Jurkat, Clone E6-1 (cell line): ENCODE data around the gene SLC16A5.

Experiments used
- DNase-seq: peaks from one replicate; pipeline ENCODE4 v3.0.0-alpha.2; 2011; ENCODE audit warnings: low read depth, low spot score
- H3K4me3 ChIP-seq: 2 replicates; pipeline ENCODE4 v1.5.1; 2011; ENCODE audit warnings: mild to moderate bottlenecking, low read length, control low read depth, moderate library complexity

SLC16A5 gene

DNA sequence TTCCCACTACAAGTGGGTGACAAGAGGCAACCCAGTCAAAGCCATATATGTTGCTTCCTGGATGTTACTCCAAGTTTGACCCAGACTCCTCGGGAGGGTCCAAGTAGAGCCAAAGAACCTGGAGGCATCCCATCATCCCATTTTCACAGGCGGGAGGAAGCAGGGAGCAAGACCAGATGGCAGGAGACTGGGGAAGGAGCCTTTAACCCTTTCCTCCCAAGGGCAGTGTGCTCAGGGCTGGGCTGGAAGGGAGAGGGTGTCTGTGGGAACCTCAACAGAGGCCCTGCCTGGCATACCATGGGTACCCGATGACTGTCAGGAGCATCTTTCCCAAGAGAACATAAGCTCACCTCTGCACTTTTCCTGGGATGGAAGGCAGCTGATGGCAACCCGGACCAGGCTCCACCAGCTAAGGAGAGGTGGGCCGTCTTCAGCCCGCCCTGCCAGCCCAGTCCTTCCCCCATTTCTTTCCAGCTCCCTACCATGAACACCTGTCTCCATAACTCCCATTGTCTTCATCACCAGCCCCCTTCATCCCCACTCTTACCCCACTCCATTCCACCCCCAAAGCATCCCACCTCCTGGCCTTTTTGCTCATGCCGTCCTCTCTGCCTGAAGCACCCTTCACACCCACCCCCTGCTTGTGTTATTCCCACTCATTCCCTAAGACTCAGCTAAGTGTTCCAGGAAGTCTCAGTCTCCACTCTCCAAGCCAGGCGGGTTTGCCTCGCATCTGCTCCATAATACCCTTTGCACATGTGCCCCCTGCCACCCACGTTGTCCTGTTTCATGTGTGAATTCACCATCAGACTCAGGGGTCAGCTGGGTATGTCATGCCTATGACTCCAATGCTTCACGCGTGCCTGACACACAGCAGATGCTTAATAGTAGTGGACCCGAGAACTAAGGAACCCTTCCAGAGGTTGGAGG, 5.9 kb upstream of the SLC16A5 start:
- H3K4me3 ChIP-seq, result no peak overlapping the region
- no peak for DNase-seq

DNA sequence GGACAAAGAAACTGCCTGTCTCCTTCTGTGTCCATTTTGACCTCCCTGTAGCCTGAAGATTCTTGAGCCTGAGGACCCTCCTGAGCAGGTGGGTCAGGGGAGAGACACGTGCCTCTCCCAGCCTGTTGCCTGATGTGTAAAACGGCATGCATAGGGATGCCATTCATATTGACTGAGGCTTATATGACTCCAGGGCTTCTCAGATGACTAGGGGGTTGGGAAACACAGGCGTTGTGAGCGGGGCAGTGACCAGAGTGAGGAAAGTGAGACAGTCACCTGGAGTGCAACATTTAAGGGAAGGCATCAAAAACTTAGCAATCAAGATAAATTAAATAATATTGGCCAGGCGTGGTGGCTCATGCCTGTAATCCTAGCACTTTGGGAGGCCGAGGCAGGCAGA, 5.1 kb upstream of the SLC16A5 start:
- no peak for DNase-seq

DNA sequence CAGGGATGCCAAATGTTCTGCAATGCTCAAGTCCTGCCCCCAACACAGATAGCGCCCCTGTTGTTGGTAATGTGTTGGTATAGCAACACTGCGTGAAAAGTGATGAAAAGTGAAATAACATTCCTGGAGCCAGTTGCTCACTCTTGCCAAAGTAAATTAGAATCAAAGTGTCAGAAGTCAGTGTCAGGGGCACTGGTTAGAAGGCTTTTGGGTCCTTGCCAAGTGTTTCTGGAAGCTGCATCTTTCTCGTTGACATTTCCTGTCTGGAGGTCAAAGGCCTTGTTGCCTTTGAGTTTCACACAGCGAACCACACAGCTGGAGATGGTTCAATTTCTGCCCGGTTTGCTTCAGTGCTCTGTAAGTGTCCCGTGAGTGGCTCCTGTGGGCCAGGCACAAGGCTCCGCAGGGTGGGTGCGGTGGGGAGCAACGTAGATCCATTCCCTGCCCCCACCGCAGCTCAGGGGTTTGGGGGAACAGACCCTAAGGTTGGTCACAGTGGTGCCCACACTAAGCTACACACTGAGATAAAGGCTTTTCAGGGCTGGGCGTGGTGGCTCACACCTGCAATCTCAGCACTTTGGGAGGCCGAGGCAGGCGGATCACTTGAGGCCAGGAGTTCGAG, 3.6 kb upstream of the SLC16A5 start:
- peak; percentile 80 for DNase-seq
- H3K4me3 ChIP-seq, result no peak overlapping the region

More for the DNA sequence above, 5.1 kb upstream of the SLC16A5 start:
- H3K4me3 ChIP-seq, result no peak overlapping the region

DNA sequence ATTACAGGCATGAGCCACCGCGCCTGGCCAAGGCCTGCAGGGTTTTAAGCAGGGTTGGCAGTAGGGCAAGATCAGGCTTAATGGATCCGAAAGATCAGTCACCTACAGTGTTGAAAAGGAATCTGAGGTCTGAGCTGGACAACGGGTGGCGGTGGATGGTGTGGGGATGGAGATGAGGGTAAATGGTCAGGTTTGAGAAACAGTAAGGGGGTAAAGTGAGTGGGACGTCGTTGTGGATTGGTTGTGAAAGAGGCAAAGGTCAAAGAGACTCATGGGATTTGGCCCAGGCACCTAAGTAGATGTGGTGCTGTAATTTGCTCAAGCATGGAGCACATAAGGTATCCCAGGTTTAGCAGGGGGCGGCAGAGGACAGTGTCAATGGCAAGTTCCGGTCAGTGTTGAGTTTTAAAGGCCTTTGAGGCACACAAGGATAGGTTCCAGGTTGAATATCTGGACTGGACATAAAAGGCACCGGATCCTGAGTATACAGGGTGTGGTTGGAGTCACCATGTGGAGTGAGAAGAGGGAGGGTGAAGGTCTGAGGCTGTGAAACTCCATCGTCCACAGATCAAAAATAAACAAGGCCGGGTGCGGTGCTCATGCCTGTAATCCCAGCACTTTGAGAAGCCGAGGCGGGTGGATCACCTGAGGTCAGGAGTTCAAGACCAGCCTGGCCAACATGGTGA, 1.1 kb upstream of the SLC16A5 start:
- no peak for DNase-seq
- no peak overlapping the region for H3K4me3 ChIP-seq

DNA sequence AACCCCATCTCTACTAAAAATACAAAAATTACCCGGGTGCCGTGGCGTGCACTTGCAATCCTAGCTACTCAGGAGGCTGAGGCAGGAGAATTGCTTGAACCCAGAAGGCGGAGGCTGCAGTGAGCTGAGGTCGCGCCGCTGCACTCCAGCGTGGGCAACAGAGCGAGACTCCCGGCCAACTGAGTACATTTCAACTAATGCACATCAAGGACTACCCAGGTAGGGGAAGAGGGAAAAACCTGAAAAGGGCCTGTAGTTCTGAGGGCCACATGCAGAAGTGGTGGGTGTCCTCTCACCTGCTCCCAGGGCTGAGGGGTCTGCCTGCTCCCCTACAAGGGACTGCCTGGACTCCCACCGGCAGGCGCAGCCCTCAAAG, 584 bp upstream of the SLC16A5 start:
- no peak overlapping the region; the same call in 1 of the 2 replicates for H3K4me3 ChIP-seq
- DNase-seq, result no peak

DNA sequence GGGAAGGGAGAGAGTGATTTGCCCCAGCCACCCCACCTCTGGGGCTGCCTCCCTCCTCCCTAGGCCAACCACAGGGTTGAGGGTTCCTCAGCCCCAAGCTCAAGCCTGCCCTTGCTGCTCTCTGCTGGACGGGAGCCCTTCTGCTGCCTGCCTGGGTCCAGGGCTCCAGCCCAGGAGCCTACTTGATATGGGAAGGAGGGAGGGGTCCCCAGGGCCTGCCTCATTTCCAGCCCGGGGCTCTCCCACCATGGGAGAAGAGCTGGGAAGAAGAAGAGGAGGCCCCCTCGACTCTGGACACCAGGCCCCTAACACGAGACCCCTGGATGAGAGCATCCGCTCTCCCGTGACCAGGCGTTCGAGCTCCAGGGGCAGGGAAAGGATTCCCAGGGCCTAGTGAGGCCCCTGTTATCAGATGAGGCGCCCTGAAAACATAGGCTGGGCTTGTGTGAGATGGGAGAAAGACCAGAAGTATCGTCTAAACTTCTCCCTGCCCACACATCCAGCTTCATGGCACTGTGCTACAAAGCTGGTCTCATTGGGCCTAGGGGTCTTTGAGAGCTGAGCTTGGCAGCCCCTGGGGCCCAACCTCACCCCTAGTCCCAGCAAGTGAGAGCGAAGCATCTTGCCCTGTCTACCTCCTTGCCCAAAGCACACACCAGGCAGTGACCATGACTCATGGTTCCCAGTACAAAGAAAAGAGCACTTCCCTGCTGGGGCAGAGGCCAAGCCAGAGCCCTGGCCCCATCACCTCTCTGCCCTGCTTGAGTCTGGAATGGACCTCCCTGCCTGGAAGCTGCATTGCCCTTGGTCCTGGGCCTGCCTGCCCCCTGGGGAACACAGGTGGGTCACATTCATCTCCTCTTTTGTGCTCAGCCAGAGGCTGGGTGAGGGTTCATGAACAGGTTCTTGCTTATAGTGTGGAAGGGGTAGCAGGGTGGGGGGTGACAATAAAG, 987 bp downstream of the SLC16A5 start:
- H3K4me3 ChIP-seq, result no peak overlapping the region
- no peak for DNase-seq

DNA sequence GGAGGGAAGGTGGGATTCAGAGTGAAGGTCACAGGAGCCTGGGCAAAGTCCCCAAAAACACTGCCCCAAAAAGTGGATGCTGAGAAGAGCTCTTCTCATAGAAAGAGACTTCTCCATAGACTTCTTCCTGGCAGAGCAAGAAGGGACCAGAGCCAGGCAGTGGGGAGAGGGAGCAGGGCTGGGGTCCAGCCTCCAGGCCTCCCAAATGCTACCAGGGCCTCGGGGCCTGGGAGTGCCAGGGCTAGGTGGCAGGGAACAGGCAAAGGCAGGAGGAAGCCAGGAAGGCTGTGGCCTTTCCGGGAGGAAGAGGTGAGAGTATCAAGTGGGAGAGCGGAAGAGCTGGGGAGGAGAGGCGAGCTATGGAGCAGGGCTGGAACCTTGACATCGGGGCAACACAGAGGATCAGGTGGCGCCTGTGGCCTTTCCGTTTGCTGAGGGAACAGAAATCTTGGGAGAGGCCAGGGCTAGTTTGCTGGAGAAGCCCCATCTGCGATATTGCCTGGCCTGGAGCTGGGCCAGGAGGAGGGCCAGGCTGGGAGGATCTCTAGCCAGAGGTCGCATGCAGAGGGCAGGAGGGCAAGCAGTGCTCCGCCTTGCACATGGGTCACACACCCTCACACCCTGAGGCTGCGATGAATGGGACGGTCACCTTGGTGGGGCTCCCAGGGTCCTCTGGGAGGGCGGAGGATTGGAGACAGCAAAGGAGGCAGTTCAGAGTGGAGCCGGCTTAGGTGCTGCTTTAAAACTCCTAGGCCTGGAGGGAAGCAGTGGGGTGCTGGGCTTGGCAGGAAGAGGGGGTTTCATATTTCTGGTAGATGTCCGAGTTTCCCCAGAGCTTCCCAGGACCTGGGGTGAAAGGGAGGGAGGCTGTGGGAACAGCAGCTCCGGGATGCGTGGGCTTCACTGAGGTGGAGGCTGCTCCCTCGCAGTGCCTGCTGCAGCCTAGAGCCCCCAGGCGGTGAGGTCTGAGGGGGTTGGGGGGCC, 3.4 kb downstream of the SLC16A5 start:
- H3K4me3 ChIP-seq, result no peak overlapping the region
- no peak for DNase-seq

DNA sequence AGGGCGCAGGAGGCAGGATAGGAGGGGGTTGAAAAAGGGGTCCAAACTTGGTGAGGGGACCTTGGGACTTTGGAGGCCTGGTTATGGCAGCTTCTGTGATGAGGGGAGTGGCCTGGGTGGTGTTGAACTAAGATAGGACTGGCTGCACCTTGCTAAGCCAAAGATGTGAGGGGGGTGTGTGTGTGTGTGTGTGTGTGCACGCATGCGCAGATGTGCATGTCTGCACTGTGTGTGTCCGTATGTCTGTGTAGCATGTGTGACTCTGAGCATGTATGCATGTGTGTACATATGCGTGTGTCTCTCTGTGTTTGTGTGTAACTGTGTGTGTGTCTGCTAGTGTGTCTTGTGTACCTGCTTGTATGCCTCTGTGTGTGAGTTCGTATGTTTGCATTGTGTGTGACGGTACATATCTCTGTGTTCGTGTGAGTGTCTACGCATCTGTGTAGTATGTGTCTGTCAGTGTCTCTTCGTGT, 4.1 kb downstream of the SLC16A5 start:
- no peak overlapping the region for H3K4me3 ChIP-seq
- DNase-seq, result no peak

DNA sequence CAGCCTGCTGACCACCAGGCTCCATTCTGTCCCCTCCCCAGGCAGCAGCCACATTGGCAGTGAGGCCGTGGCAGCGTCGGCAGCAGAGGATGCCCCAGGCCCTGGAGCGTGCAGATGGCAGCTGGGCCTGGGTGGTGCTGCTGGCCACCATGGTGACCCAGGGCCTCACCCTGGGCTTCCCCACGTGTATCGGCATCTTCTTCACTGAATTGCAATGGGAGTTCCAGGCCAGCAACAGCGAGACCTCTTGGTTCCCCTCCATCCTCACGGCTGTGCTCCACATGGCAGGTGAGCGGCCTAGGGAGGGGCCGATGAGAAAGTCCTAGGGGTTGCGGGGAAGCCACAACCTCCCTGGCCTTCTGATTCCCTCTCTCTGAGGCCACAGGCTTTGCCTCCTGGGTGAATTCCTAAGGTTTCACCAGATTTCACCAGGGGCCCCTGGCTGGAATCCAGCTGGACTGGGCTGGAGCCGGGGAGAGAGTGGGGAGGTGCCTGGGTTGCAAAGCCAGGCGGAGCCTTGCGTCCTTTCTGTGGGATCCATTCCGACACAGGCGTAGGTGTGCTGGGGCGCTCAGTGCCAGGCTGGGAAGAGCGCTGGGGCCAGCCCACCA, 5.9 kb downstream of the SLC16A5 start:
- H3K4me3 ChIP-seq, result no peak overlapping the region
- DNase-seq, result no peak

DNA sequence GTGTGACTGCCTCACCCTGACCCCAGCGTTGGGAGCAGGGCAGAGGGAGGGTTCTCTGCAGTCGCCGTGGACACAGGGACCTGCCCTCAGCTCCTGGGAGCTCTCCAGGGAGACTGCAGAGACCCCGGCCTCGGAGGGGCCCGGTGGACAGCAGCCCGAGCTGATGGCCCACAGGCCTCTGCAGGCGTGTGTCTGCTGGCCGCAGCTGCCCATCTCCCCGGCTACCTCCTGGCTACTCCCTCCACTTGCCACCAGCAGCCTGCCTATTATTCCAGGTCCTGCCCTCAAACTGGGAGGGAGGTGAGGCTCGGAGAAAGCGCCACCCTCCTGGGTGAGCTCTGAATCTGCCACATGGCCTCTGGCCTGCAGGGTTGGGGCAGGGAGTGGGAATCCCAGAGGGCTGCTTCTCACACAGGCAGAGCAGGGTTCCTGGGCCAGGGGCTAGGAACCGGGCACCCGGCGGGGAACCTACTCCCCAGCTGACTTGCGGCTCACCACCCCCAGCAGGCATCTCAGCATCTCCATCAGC, 7.2 kb downstream of the SLC16A5 start:
- H3K4me3 ChIP-seq, result no peak overlapping the region
- no peak for DNase-seq

DNA sequence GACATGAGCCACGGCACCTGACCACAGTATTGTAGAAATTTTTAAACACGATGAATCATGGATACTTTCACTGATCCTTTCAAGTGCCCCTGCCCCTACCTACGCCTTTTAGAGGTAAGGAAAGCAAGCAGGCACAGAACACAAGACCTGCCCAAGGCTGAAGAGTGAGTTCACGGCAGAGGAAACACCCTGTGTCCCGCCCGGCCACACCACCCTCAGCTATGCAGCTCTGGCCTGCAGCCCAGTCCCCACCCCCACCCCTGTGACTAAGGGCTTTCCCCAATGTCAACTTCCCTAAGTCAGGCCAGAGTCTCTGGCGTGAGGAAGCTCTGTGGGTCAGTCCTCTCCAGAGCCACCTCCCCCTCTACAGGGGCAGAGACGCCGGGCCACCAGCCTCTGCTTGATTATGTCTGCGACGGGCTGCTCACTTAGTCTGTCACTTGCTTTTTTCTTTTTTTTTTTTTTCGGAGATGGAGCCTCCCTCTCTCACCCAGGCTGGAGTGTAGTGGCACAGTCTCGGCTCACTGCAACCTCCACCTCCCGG, 8.4 kb downstream of the SLC16A5 start:
- no peak overlapping the region for H3K4me3 ChIP-seq
- no peak for DNase-seq

DNA sequence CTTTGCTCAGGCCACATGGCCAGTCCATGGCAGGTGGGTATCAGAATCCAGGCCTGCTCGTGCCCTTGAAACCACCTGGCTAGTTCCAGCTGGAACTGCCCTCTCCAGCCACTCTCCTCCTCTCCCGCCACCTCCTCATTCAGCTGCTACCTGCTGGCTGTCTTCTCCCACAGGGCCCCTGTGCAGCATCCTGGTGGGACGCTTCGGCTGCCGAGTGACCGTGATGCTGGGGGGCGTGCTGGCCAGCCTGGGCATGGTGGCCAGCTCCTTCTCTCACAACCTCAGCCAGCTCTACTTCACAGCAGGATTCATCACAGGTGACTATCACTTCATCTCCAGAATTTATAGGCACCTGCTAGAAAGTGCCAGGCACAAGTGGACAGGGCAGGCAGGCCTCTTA, 10.1 kb downstream of the SLC16A5 start:
- DNase-seq, result no peak
- no peak overlapping the region for H3K4me3 ChIP-seq

DNA sequence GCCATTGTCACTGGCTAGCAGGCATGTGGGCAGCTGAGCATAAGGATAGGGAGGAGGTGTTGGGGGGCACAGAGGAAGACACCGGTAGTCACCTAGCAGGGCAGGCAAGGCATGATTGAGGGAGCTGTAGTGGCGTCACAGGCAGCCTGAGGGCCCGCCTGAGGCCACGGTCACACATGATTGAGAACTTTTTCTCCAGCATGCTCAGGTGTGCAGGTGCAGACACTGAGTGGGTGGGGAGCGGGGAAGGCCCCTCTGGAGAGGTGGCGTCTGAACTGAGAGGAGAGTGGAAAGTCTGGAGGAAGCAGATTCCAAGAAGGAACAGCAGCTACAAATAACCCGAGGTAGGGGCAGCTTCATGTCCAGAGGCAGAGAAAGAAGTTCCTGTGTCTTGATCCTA, 11.1 kb downstream of the SLC16A5 start:
- no peak for DNase-seq
- no peak overlapping the region for H3K4me3 ChIP-seq

DNA sequence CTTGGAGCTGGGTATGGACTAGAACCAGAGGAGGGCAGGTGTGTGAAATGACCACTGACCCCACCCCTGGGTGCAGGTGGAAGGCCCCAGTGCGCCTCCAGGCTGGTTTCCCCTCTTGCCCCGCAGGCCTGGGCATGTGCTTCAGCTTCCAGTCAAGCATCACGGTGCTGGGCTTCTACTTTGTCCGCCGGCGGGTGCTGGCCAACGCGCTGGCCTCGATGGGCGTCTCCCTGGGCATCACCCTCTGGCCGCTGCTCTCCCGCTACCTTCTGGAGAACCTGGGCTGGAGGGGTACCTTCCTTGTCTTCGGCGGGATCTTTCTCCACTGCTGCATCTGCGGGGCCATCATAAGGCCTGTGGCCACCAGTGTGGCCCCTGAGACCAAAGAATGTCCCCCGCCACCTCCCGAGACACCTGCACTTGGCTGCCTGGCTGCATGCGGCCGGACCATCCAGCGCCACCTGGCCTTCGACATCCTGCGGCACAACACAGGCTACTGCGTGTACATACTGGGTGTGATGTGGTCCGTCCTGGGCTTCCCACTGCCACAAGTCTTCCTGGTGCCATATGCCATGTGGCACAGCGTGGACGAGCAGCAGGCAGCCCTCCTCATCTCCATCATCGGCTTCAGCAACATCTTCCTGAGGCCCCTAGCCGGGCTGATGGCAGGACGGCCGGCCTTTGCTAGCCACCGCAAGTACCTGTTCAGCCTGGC, 12.3 kb downstream of the SLC16A5 start:
- DNase-seq, result no peak
- H3K4me3 ChIP-seq, result no peak overlapping the region

DNA sequence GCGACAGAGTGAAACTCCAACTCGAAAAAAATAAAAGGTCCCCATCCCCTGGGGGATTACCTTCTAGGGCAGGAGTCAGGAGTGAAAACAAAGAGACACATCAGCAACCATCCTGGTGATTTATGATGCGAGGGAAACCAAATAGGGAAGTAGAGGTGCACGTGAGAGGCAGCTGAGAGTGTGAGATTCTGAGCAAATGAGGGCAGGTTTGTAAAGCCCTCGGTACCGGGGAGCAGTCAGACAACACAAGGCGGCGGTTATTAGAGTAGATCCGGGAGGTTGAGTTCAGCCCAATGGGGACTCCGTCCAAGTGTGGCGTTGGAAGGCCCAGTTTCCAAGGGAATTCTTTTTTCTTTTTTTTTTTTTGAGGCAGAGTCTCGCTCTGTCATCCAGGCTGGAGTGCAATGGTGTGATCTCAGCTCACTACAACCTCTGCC, 14.6 kb downstream of the SLC16A5 start:
- no peak for DNase-seq
- no peak overlapping the region for H3K4me3 ChIP-seq
